Measurements from ENCODE around the gene COLEC12. TPM values are rescaled to one million over a fixed set of nuclear protein-coding genes. Genes with fewer than 3 reads are reported as not detected.

COLEC12 gene
- total and polyA plus RNA-seq, 2 donors (not counting 3 experiments of a cell fraction or from before 2014, with no cell fraction given) = 8.0 to 17.1 TPM

GRCh38 chr18:394262-394986 lies 106.1 kb downstream of the COLEC12 start:
- DNase-seq (ENCODE audit: low read depth, low spot score) (no peak), FAIRE-seq (no peak)
- Histone ChIP-seq H3K9me3 (replicated peaks; ENCODE audit: control insufficient read depth, insufficient read depth, low read length) (no peaks in the 10 kb centered on the region), H3K79me2 (ENCODE audit: control insufficient read depth, insufficient read depth, low read length) (no peaks in the 10 kb centered on the region), H4K20me1 (replicated peaks; ENCODE audit: control insufficient read depth, extremely low read depth, insufficient read depth, low read length) (no peaks in the 10 kb centered on the region), H3K27ac (ENCODE audit: insufficient read depth, low read depth, low read length) (peak overlapping the region; percentile 37), H3K9ac (replicated peaks; ENCODE audit: extremely low read depth, insufficient read depth, low read length) (no peak overlapping the region), H3K9me1 (replicated peaks; ENCODE audit: control insufficient read depth, extremely low read depth, insufficient read depth, low read length) (no peaks in the 10 kb centered on the region), H3K4me3 (replicated peaks in 1 of 3; ENCODE audit: insufficient read depth in 1 of 3, low read depth in 1 of 3, low read length in 3 of 3) (no peak overlapping the region), H2AFZ (ENCODE audit: low read depth, low read length) (no peak overlapping the region), H3K4me1 (ENCODE audit: control insufficient read depth, extremely low read depth, insufficient read depth, low read length) (peaks cover 15% of the 10 kb centered on the region), H3K36me3 (ENCODE audit: control insufficient read depth in 2 of 2, extremely low read depth in 1 of 2, insufficient read depth in 2 of 2, low read length in 2 of 2) (no peaks in the 10 kb centered on the region), H3K4me2 (ENCODE audit: insufficient read depth, low read length) (no peak overlapping the region), H3K27me3 (ENCODE audit: control insufficient read depth in 2 of 2, insufficient read depth in 2 of 2, low read length in 2 of 2) (no peaks in the 10 kb centered on the region)
- dilution Hi-C loops (cut with MboI; ENCODE audit: extremely low pct_ligation_motif_present, low sequenced_read_pairs) = no loop called here
- BruUV-seq (replicated peaks) = no TSS peak
- intact Hi-C loops (cut with micrococcal nuclease) = no loop called here
- POLR2A ChIA-PET = no interaction called here
- TF ChIP-seq EZH2 (IDR thresholded peaks at IDR 0.05; ENCODE audit: borderline replicate concordance, low read depth, low read length, severe bottlenecking) = no peak
- CTCF ChIA-PET = no interaction called here

DNA sequence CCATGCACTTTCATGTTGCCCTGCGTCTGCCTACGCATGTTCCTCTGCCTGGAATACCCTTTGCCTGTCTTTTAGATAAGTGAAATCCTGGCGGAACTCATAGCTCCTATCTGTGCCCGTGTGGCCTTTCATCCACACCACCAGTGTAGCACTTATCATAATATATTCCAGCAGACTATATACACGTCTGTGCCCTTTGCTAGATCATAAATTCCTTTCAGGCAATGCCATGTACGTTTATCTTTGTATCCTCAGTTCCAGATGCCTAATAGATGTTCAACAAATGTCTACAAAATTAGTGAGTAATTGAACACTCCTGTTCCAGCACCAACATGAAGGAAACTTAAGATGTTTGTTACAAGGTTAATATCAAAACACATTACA lies 106.9 kb downstream of the COLEC12 start:
- H3K9me3 ChIP-seq (replicated peaks; ENCODE audit: control insufficient read depth, insufficient read depth, low read length) = no peaks in the 10 kb centered on the region
- intact Hi-C loops (cut with micrococcal nuclease) = no loop called here
- no peaks in the 10 kb centered on the region for H3K79me2 ChIP-seq (ENCODE audit: control insufficient read depth, insufficient read depth, low read length)
- H3K9me1 ChIP-seq (replicated peaks; ENCODE audit: control insufficient read depth, extremely low read depth, insufficient read depth, low read length) = no peaks in the 10 kb centered on the region
- no peak overlapping the region for H2AFZ ChIP-seq (ENCODE audit: low read depth, low read length)
- H4K20me1 ChIP-seq (replicated peaks; ENCODE audit: control insufficient read depth, extremely low read depth, insufficient read depth, low read length) = no peaks in the 10 kb centered on the region
- CTCF ChIA-PET = no interaction called here
- peaks cover 15% of the 10 kb centered on the region for H3K4me1 ChIP-seq (ENCODE audit: control insufficient read depth, extremely low read depth, insufficient read depth, low read length)
- H3K9ac ChIP-seq (replicated peaks; ENCODE audit: extremely low read depth, insufficient read depth, low read length) = no peak overlapping the region
- no peaks in the 10 kb centered on the region for H3K36me3 ChIP-seq (ENCODE audit: control insufficient read depth in 2 of 2, extremely low read depth in 1 of 2, insufficient read depth in 2 of 2, low read length in 2 of 2)
- no peak overlapping the region for H3K4me3 ChIP-seq (replicated peaks in 1 of 3; ENCODE audit: insufficient read depth in 1 of 3, low read depth in 1 of 3, low read length in 3 of 3)
- no peak overlapping the region for H3K27ac ChIP-seq (ENCODE audit: insufficient read depth, low read depth, low read length)
- POLR2A ChIA-PET = no interaction called here
- no peak overlapping the region for H3K4me2 ChIP-seq (ENCODE audit: insufficient read depth, low read length)
- FAIRE-seq (no peak), DNase-seq (ENCODE audit: low read depth, low spot score) (no peak)
- H3K27me3 ChIP-seq (ENCODE audit: control insufficient read depth in 2 of 2, insufficient read depth in 2 of 2, low read length in 2 of 2) = no peaks in the 10 kb centered on the region
- TF ChIP-seq, protein P1, sequence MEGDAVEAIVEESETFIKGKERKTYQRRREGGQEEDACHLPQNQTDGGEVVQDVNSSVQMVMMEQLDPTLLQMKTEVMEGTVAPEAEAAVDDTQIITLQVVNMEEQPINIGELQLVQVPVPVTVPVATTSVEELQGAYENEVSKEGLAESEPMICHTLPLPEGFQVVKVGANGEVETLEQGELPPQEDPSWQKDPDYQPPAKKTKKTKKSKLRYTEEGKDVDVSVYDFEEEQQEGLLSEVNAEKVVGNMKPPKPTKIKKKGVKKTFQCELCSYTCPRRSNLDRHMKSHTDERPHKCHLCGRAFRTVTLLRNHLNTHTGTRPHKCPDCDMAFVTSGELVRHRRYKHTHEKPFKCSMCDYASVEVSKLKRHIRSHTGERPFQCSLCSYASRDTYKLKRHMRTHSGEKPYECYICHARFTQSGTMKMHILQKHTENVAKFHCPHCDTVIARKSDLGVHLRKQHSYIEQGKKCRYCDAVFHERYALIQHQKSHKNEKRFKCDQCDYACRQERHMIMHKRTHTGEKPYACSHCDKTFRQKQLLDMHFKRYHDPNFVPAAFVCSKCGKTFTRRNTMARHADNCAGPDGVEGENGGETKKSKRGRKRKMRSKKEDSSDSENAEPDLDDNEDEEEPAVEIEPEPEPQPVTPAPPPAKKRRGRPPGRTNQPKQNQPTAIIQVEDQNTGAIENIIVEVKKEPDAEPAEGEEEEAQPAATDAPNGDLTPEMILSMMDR (IDR thresholded peaks at IDR 0.05; ENCODE audit: extremely low read depth in 1 of 2, insufficient read depth in 1 of 2, low read depth in 1 of 2, low read length in 2 of 2) = no peak
- TF ChIP-seq MYC (IDR thresholded peaks at IDR 0.05; ENCODE audit: low read depth, low read length) (no peak), FOS (IDR thresholded peaks at IDR 0.05; ENCODE audit: borderline replicate concordance, insufficient read depth, low read length) (no peak)
- TF ChIP-seq, protein P2, sequence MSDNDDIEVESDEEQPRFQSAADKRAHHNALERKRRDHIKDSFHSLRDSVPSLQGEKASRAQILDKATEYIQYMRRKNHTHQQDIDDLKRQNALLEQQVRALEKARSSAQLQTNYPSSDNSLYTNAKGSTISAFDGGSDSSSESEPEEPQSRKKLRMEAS (IDR thresholded peaks at IDR 0.05; ENCODE audit: insufficient read depth, insufficient read length) = no peak
- no TSS peak for BruUV-seq (replicated peaks)
- dilution Hi-C loops (cut with MboI; ENCODE audit: extremely low pct_ligation_motif_present, low sequenced_read_pairs) = no loop called here
